Common myeloid progenitor, CD34-positive (primary cell): ENCODE measurements around the gene ADCY9.

Experiments used
- CTCF ChIA-PET: fragments of 350-600 bp; sonication (Branson Sonifier 250); formaldehyde crosslinking; loops from one replicate; lab custom pipeline; 2021; ENCODE audit warnings: antibody characterized with exemption; lab: Charles Lee
- POLR2A ChIA-PET: fragments of 350-600 bp; sonication (Branson Sonifier 250); formaldehyde crosslinking; loops from one replicate; lab custom pipeline; 2021; ENCODE audit warnings: antibody characterized with exemption; lab: Charles Lee
- DNase-seq, 3 donors: peaks; one replicate each; pipeline versions ENCODE4 v3.0.0 to v3.0.0-alpha.2; 2013
- H3K27ac ChIP-seq, 2 experiments: 1 replicate in 1 of 2; 2 replicates in 1 of 2; pipeline ENCODE4 v1.7.0; 2013; ENCODE audit warnings: inconsistent platforms in 2 of 2, low read length in 2 of 2, mild to moderate bottlenecking in 2 of 2, low read depth in 1 of 2, moderate library complexity in 1 of 2; ENCODE audit not compliant: severe bottlenecking in 2 of 2, insufficient read depth in 1 of 2, poor library complexity in 1 of 2
- H3K27me3 ChIP-seq, 5 experiments: replicated peaks in 2 of 5; 1 replicate in 3 of 5; 2 replicates in 2 of 5; pipeline versions ENCODE4 v1.6.1 to v1.7.0; 2013; ENCODE audit warnings: low read length in 4 of 5, mild to moderate bottlenecking in 2 of 5, moderate library complexity in 2 of 5, inconsistent platforms in 1 of 5; ENCODE audit not compliant: insufficient read depth in 5 of 5, control insufficient read depth in 4 of 5
- H3K36me3 ChIP-seq, 4 experiments: 1 replicate in 2 of 4; 2 replicates in 2 of 4; pipeline versions ENCODE4 v1.6.1 to v1.7.0; 2013; ENCODE audit warnings: low read length in 3 of 4, control low read depth in 1 of 4, mild to moderate bottlenecking in 1 of 4; ENCODE audit not compliant: control insufficient read depth in 4 of 4, insufficient read depth in 4 of 4
- H3K4me1 ChIP-seq, 4 experiments: 1 replicate in 3 of 4; 2 replicates in 1 of 4; pipeline versions ENCODE4 v1.6.1 to v1.7.1; 2013; ENCODE audit warnings: low read length in 3 of 4, mild to moderate bottlenecking in 3 of 4, control low read depth in 1 of 4, inconsistent platforms in 1 of 4, moderate library complexity in 1 of 4; ENCODE audit not compliant: control insufficient read depth in 4 of 4, insufficient read depth in 4 of 4; ENCODE audit errors: control extremely low read depth in 1 of 4
- H3K4me3 ChIP-seq, 7 experiments: 1 replicate in 4 of 7; 2 replicates in 3 of 7; pipeline versions ENCODE4 v1.5.1 to v1.7.0; 2013; ENCODE audit warnings: mild to moderate bottlenecking in 7 of 7, low read length in 6 of 7, moderate library complexity in 6 of 7, inconsistent platforms in 2 of 7, low read depth in 2 of 7, control low read depth in 1 of 7; ENCODE audit not compliant: insufficient read depth in 4 of 7, control insufficient read depth in 1 of 7; ENCODE audit errors: extremely low read depth in 1 of 7
- H3K9me3 ChIP-seq, 5 experiments: 1 replicate in 4 of 5; 2 replicates in 1 of 5; pipeline versions ENCODE4 v1.6.1 to v1.7.1; 2013; ENCODE audit warnings: low read length in 4 of 5, mild to moderate bottlenecking in 2 of 5, inconsistent platforms in 1 of 5, low read depth in 1 of 5, moderate library complexity in 1 of 5; ENCODE audit not compliant: control insufficient read depth in 4 of 5, insufficient read depth in 2 of 5; ENCODE audit errors: control extremely low read depth in 1 of 5
- WGBS: methylation state at CpG from one replicate; pipeline ENCODE4 v1.1.5; 2013; ENCODE audit not compliant: insufficient coverage; 5-methylcytosine and 5-hydroxymethylcytosine counted together

The ADCY9 gene

GRCh38 chr16:4067262-4068001 lies 48.8 kb downstream of the ADCY9 start:
- ChIA-PET CTCF (no interaction called here), POLR2A (no interaction called here)
- Histone ChIP-seq H3K27me3 (no peaks in the 10 kb centered on the region), H3K9me3 (peaks cover 0 to 9% (median 4%) of the 10 kb centered on the region in 5 experiments), H3K4me1 (no peaks in the 10 kb centered on the region), H3K4me3 (no peak overlapping the region), H3K27ac (no peak overlapping the region), H3K36me3 (no peaks in the 10 kb centered on the region)
- WGBS = 98% methylated on average over 4 of the region's 6 CpGs
- no peak for DNase-seq

- ChIA-PET POLR2A (no interaction called here), CTCF (no interaction called here)
- Histone ChIP-seq H3K4me1 (no peaks in the 10 kb centered on the region), H3K9me3 (peaks cover 0 to 28% (median 9%) of the 10 kb centered on the region in 5 experiments), H3K4me3 (peak overlapping the region in 1 of 7 experiments; percentile 59), H3K27ac (no peak overlapping the region), H3K27me3 (no peaks in the 10 kb centered on the region), H3K36me3 (no peaks in the 10 kb centered on the region)
- 91% methylated on average over 11 of the region's 11 CpGs for WGBS
- DNase-seq = peak in 1 of 3 donors; percentile 10
Measured at GRCh38 chr16:4064950-4065352, 51.3 kb downstream of the ADCY9 start.

DNA sequence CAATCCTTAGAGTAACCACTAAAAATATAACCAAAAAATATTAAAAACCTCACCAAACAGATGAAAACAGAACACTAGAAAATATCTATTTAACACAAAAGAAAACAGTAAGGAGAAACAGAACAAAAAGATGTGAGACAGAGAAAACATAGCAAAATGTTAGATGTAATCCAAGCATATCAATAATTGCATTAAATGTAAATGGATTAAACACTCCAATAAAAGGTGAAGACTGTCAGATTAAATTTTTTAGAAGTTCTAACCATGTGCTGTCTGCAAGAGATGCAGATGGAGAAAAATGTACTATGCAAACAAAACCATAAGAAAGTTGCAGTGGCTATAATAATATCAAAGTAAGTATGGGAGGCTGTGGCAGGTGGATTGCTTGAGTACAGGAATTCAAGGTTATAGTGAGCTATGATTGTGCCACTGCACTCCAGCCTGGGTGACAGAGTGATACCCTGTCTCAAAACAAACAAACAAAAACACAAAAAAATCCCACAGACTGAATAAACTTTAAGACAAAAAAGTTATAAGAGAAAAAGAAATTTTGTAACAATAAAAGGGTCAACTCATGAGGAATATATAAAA lies 53.9 kb downstream of the ADCY9 start:
- no peak overlapping the region for H3K4me3 ChIP-seq
- H3K9me3 ChIP-seq = peaks cover 0 to 34% (median 12%) of the 10 kb centered on the region in 5 experiments
- no peaks in the 10 kb centered on the region for H3K27me3 ChIP-seq
- ChIA-PET POLR2A (no interaction called here), CTCF (no interaction called here)
- DNase-seq = no peak
- H3K4me1 ChIP-seq = no peaks in the 10 kb centered on the region
- H3K36me3 ChIP-seq = no peaks in the 10 kb centered on the region
- H3K27ac ChIP-seq = no peak overlapping the region

DNA sequence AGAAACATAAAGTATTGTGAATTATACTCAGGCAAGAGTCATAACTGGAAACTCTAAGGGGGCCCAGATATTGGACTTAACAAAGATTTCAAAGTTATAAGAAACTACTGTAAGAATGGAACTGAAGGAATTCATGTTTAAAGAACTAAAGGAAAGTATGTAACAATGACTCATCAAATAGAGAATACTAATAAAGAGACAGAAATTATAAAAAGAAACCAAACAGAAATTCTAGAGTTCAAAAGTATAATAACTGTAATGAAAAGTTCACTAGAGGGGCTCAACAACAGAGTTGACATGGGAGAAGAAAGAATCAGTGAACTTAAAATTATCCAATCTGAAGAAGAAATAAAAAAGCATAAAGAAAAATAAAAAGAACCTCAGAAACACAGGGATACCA lies 55.4 kb downstream of the ADCY9 start:
- Histone ChIP-seq H3K4me3 (no peak overlapping the region), H3K27ac (no peak overlapping the region), H3K9me3 (peaks cover 0 to 34% (median 12%) of the 10 kb centered on the region in 5 experiments), H3K27me3 (no peaks in the 10 kb centered on the region), H3K36me3 (no peaks in the 10 kb centered on the region), H3K4me1 (no peaks in the 10 kb centered on the region)
- DNase-seq = peak in 1 of 3 donors; percentile 27
- CTCF ChIA-PET = interaction anchor here (0.7 to 1.1 kb wide), 2 partner anchors 11 to 994 kb away, joined by 3 read pairs; no protein-coding TSS in a partner anchor
- POLR2A ChIA-PET = no interaction called here

DNA sequence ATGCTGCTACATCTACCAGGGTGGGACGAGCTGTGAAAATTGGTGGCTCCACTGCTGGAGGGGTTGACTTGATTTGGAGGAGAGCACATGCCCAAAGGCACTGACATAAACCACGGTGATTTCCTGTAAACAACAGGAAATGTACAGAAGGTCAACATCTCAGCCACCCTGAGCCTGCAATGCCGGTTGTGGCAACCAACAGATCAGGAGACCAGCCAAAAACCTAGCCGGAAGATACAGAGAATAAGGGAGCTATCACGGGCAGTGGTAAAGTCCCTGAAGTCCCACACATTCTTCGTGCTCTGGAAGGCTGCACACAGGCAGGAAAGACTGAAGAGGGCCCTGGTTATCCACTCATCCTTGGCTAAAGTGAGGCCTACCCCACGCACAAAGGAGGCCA lies 56.2 kb downstream of the ADCY9 start:
- Histone ChIP-seq H3K27ac (no peak overlapping the region), H3K9me3 (peaks cover 0 to 34% (median 12%) of the 10 kb centered on the region in 5 experiments), H3K4me1 (peaks cover 0 to under 1% (median 0%) of the 10 kb centered on the region in 4 experiments), H3K4me3 (no peak overlapping the region), H3K36me3 (no peaks in the 10 kb centered on the region), H3K27me3 (no peaks in the 10 kb centered on the region)
- WGBS = 91% methylated on average over 6 of the region's 7 CpGs
- ChIA-PET POLR2A (no interaction called here), CTCF (interaction anchor here (1.1 kb wide), 1 partner anchor 10 kb away, joined by 3 read pairs; no protein-coding TSS in a partner anchor)
- DNase-seq = no peak

GRCh38 chr16:4058386-4058785 lies 57.9 kb downstream of the ADCY9 start:
- no peaks in the 10 kb centered on the region for H3K36me3 ChIP-seq
- DNase-seq = no peak
- no peak overlapping the region for H3K27ac ChIP-seq
- ChIA-PET POLR2A (no interaction called here), CTCF (interaction anchor here (1.3 kb wide), 1 partner anchor 53 kb away, joined by 3 read pairs; no protein-coding TSS in a partner anchor)
- no peak overlapping the region for H3K4me3 ChIP-seq
- H3K4me1 ChIP-seq = peaks cover 0 to 15% (median 10%) of the 10 kb centered on the region in 4 experiments
- 95% methylated on average over 5 of the region's 6 CpGs for WGBS
- H3K9me3 ChIP-seq = peaks cover 0 to 31% (median 12%) of the 10 kb centered on the region in 5 experiments
- H3K27me3 ChIP-seq = no peaks in the 10 kb centered on the region

DNA sequence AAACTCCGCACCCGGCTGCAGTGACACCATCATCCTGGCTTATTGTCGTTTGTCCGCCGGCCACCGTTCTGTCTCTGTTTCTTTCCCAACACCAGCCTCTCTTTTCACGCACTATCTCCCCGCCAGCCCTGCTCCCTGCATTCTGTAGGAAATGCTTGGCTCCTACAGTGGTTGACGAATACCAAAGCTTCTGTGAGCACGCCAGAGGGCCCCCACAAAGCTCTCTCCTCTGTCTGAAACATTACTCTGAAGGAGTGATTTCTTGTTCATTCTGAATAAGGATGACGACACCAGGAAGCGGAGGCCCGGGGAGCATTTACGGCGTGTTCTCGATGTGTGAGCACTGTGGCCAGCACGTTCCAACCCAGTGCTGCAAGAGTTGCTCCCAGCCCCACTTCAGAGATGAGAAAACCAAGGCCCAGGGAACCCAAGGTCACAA lies 58.8 kb downstream of the ADCY9 start:
- POLR2A ChIA-PET = no interaction called here

More for the DNA sequence above, 58.8 kb downstream of the ADCY9 start:
- H3K27me3 ChIP-seq = no peaks in the 10 kb centered on the region
- no peak for DNase-seq
- WGBS = 95% methylated on average over 16 of the region's 17 CpGs
- H3K27ac ChIP-seq = no peak overlapping the region
- peaks cover 0 to 24% (median 12%) of the 10 kb centered on the region in 5 experiments for H3K9me3 ChIP-seq
- no peak overlapping the region for H3K4me3 ChIP-seq
- H3K4me1 ChIP-seq = peaks cover 0 to 23% (median 18%) of the 10 kb centered on the region in 4 experiments
- CTCF ChIA-PET = no interaction called here
- no peaks in the 10 kb centered on the region for H3K36me3 ChIP-seq
